AG09319 (cell line): ENCODE results near the gene IFNGR1.
"Not testable (repeated sequence)": the region's sequence is repeated elsewhere in the genome, so short reads cannot be mapped to it uniquely, and the experiment has no call there.

Experiments used
- DNase-seq: peaks from one replicate; pipeline ENCODE4 v3.0.0-alpha.2; 2010; ENCODE audit warnings: low read depth; ENCODE audit errors: extremely low read depth
- CTCF ChIP-seq: IDR thresholded peaks from 2 replicates; pipeline ENCODE4 v1.5.1; 2011; ENCODE audit warnings: low read depth, mild to moderate bottlenecking, inconsistent platforms, low read length, moderate library complexity

Gene IFNGR1

DNA sequence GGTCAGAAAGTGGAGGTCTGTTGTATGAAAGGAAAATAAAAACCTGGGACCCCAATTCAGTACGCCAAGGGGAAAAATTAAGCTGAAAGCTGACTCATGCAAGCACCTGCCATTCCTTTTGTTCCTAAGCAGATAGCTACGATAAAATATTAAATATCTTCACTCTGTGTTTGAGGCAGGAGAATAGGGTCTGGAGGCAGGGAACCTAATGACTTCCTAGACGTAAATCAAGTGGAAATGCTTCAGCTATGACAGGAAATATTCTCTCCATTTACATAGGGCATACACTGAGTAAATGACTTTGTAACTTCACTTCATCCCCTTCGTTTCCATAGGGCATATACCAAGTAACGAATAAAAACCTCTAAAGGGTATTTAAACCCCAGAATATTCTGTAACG, 41.0 kb upstream of the IFNGR1 start:
- no peak for DNase-seq
- no peak for TF ChIP-seq CTCF

DNA sequence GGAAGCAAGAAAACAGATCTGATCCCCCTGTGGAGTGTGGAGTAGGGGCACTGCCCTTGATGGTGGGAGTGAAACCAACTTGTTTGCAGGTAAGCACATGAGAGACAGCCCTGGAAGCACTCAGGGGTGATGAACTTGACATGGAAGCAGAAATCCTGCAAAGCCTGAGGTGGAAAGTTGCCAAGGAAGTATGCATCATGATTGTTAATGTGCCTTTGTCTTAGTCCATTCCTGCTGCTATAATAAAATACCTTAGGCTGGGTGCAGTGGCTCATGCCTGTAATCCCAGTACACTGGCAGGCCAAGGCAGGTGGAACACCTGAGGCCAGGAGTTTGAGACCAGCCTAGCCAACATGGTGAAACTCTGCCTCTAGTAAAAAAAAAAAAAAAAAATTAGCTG, 40.2 kb upstream of the IFNGR1 start:
- DNase-seq = no peak
- TF ChIP-seq CTCF = no peak

GRCh38 chr6:137258170-137258569, 39.0 kb upstream of the IFNGR1 start:
- no peak for TF ChIP-seq CTCF
- no peak for DNase-seq

GRCh38 chr6:137256350-137257103, 37.3 kb upstream of the IFNGR1 start:
- DNase-seq = no peak
- no peak for TF ChIP-seq CTCF

DNA sequence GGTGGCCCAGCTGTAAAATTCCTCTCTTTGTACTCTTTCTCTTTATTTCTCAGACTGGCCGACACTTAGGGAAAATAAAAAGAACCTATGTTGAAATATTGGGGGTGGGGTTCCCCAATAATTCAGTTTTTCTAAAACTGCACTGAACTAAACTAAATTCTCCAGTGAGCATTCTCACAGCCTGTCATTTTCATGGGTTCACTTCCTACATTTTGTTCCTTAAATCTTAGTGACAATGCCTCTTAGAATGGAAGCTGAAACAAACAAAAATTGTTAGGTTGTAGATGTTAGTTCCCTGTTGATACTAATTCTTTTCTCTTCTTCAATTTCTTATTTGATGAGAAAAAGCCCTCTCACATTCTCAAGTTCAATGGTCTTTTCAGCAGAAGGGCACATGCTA, 35.8 kb upstream of the IFNGR1 start:
- no peak for DNase-seq
- TF ChIP-seq CTCF = no peak

GRCh38 chr6:137254430-137254829, 35.2 kb upstream of the IFNGR1 start:
- not testable (repeated sequence) for DNase-seq

DNA sequence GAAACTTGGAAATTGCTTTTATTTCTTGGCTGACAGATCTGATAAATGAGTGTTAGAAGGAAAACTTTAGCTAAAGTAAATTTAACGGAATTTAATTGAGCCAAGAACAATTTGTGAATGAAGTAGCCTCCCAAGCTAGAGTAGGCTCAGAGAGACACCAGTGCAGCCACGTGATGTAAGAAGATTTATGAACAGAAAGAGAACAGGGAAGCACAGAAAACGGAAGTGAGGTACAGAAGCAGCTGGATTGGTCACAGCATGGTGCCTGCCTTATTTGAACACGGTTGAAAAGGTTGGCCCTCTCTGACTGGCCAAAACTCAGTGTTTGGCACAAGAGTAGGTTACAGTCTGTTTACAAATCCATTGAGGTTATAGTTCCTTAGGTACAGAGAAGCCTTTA, 29.5 kb upstream of the IFNGR1 start:
- no peak for DNase-seq
- TF ChIP-seq CTCF = no peak

DNA sequence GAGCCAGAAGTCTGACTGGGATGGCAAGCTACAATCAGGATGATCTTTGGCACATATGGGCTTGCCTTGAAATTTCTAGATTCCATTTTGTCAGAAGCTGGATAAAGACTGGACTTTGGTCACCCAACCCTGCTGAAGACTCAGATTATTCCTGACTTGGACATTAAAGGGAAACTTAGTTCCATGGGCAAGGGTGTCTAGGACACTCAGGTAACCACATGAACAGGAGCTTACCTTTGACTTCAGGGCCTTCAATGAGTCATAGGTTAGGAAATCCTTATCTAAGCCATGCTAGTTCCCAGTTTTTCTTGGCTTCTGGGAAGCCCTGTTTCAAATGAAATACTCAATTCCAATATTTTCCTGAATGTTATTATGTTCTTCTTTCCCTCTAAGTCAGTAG, 28.5 kb upstream of the IFNGR1 start:
- no peak for DNase-seq
- no peak for TF ChIP-seq CTCF
